Measurements from ENCODE around the gene STIP1. TPM values are rescaled to one million over a fixed set of nuclear protein-coding genes. Genes with fewer than 3 reads are reported as not detected.
A peak's percentile ranks its signal among the peaks of the same experiment; 100 is the strongest.
"Not testable (repeated sequence)": the region's sequence is repeated elsewhere in the genome, so short reads cannot be mapped to it uniquely, and the experiment has no call there.

The STIP1 gene
- total RNA-seq, 1 donor = 36.8 TPM

DNA sequence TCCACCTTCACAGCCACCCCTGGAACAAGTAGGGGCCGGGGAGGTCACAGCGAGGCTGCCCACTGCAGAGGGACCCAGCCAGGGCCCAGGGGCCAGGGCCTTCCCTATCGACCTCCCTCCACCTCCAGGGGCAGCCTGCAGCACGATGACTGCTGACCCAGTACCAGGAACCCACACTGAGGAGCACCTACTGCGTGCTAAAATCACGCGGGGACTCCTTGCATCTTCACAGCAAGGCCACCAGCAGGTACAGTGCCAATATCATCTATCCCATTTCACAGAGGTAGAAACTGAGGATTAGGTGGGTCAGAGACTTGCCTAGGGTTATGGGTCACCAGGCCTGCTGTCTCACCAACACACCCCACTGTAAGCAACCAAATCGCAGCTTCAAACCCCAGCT lies 34.6 kb upstream of the STIP1 start:
- peaks cover 5% of the 10 kb centered on the region for H3K4me1 ChIP-seq (ENCODE audit: insufficient read depth, low read length)
- H3K4me3 ChIP-seq (ENCODE audit: low read length) = no peak overlapping the region
- no peaks in the 10 kb centered on the region for H3K9me3 ChIP-seq (ENCODE audit: low read depth, low read length)
- H3K27me3 ChIP-seq (ENCODE audit: insufficient read depth, low read length) = no peaks in the 10 kb centered on the region

DNA sequence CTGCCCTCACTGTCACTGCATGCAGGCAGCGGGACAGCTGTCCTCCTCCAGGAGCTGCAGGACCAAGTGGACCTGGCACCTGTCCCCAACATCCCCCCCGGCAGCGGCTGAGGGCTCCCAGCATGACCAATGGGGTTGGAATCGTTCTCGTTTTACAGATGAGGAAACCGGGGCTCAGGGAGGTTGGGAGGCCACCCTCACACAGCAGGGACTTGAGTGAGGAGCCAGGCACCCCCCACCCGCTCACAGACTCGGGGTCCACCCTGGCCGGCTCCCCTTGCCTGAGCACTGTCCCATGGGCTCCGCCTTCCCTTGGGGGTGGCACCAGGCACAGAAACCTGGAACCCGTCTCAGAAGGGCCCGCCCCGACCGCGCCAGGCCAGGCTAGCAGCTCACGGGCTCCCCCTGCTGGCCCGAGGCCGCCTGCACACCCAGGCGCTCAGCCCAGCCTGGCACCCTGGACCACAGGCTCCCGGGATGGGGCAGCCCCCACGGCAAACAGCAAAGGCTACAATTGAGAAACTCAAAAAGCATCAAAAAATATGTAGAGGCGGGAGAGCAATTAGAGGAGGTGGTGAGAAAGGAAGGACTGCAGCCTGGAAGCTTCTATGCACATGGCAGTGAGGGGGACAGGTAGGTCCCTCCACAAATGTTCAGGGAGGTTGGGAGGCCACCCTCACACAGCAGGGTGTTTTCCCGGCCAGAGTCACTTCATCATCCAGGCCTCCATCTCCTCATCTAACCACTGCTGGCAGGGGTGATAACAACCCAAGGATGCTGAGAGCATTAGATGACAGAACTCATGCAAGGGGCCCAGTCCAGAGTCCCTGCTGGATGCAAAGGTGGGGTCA lies 32.9 kb upstream of the STIP1 start:
- Histone ChIP-seq H3K27me3 (ENCODE audit: insufficient read depth, low read length) (no peaks in the 10 kb centered on the region), H3K9me3 (ENCODE audit: low read depth, low read length) (no peaks in the 10 kb centered on the region), H3K4me1 (ENCODE audit: insufficient read depth, low read length) (peaks cover 5% of the 10 kb centered on the region), H3K4me3 (ENCODE audit: low read length) (no peak overlapping the region)

DNA sequence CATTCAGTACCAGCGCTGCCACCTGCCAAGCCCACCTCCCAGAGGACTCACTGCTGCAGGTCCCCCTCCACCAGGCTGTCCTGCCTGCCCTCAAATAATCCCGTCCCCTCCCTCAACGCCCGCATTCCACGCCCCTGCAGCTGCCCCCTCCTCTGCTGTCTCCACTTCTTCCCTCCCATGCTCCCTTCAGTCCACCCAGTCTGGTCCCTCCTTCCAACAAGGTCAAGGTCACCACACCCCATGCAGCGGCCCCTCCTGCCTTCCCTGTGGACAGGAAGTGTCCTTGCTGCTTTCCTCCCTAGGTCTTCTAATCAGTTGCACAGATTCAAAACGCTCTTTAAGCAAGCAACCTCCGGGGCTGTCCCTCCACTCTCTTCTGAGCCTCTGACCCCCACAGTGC lies 32.2 kb upstream of the STIP1 start:
- H3K27me3 ChIP-seq (ENCODE audit: insufficient read depth, low read length) = no peaks in the 10 kb centered on the region
- no peak overlapping the region for H3K4me3 ChIP-seq (ENCODE audit: low read length)

DNA sequence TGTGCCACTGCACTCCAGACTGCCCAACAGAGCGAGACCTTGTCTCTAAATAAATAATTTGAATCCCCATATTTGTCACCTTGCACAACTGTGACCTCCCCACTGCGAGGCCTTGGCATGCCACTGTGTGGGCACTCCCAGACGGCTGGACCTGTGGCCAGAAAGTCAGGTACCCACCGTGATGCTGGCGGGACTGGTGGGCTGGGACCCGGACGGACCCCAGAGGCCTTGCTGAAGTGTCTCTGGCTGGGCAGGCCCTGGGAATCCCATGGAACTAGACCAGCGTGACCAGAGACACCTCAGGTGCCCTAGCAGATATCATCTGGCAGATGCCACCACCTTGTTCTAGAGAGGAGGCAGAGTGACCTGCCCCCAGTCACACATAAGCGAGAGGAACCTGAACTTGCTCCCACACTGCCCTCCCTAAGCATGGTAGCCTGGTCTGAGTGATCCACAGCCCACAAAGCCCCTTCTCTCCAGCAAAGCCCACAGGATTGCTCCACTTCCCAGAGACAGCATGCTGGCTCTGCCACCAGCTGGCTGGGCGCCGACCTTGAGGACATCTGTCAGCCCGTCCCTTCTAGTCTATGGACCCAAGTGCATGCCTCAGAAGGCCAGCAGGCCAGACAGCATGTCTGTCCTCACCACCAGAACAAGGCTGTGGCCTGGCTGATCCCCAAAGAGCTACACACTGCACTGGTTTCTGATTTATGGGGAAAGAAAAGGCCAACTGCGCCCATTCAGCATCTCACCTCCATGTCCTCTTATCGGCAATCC lies 29.5 kb upstream of the STIP1 start:
- Histone ChIP-seq H3K4me3 (ENCODE audit: low read length) (no peak overlapping the region), H3K9me3 (ENCODE audit: low read depth, low read length) (no peaks in the 10 kb centered on the region), H3K27me3 (ENCODE audit: insufficient read depth, low read length) (no peaks in the 10 kb centered on the region), H3K4me1 (ENCODE audit: insufficient read depth, low read length) (peaks cover 5% of the 10 kb centered on the region)

More for the DNA sequence above, 32.2 kb upstream of the STIP1 start:
- peaks cover 5% of the 10 kb centered on the region for H3K4me1 ChIP-seq (ENCODE audit: insufficient read depth, low read length)
- H3K9me3 ChIP-seq (ENCODE audit: low read depth, low read length) = no peaks in the 10 kb centered on the region

GRCh38 chr11:64157631-64158394 lies 28.2 kb upstream of the STIP1 start:
- H3K4me1 ChIP-seq (ENCODE audit: insufficient read depth, low read length) = peaks cover 2% of the 10 kb centered on the region
- H3K9me3 ChIP-seq (ENCODE audit: low read depth, low read length) = no peaks in the 10 kb centered on the region
- H3K4me3 ChIP-seq (ENCODE audit: low read length) = no peak overlapping the region
- H3K27me3 ChIP-seq (ENCODE audit: insufficient read depth, low read length) = no peaks in the 10 kb centered on the region

GRCh38 chr11:64161037-64161436 lies 24.9 kb upstream of the STIP1 start:
- no peaks in the 10 kb centered on the region for H3K9me3 ChIP-seq (ENCODE audit: low read depth, low read length)
- H3K27me3 ChIP-seq (ENCODE audit: insufficient read depth, low read length) = no peaks in the 10 kb centered on the region
- no peak overlapping the region for H3K4me3 ChIP-seq (ENCODE audit: low read length)
- peaks cover 8% of the 10 kb centered on the region for H3K4me1 ChIP-seq (ENCODE audit: insufficient read depth, low read length)

GRCh38 chr11:64162769-64163168 lies 23.2 kb upstream of the STIP1 start:
- not testable (repeated sequence) for H3K4me3 ChIP-seq (ENCODE audit: low read length); H3K27me3 ChIP-seq (ENCODE audit: insufficient read depth, low read length); H3K9me3 ChIP-seq (ENCODE audit: low read depth, low read length)
- peaks cover 14% of the 10 kb centered on the region for H3K4me1 ChIP-seq (ENCODE audit: insufficient read depth, low read length)

- Histone ChIP-seq H3K9me3 (ENCODE audit: low read depth, low read length) (no peaks in the 10 kb centered on the region), H3K4me3 (ENCODE audit: low read length) (no peak overlapping the region), H3K4me1 (ENCODE audit: insufficient read depth, low read length) (peaks cover 14% of the 10 kb centered on the region), H3K27me3 (ENCODE audit: insufficient read depth, low read length) (no peaks in the 10 kb centered on the region)
These were observed 22.0 kb upstream of the STIP1 start for GRCh38 chr11:64163951-64164350.

GRCh38 chr11:64164392-64165312 lies 21.3 kb upstream of the STIP1 start:
- Histone ChIP-seq H3K27me3 (ENCODE audit: insufficient read depth, low read length) (no peaks in the 10 kb centered on the region), H3K4me3 (ENCODE audit: low read length) (no peak overlapping the region), H3K4me1 (ENCODE audit: insufficient read depth, low read length) (peaks cover 14% of the 10 kb centered on the region), H3K9me3 (ENCODE audit: low read depth, low read length) (no peaks in the 10 kb centered on the region)

- H3K9me3 ChIP-seq (ENCODE audit: low read depth, low read length) = no peaks in the 10 kb centered on the region
- peaks cover 14% of the 10 kb centered on the region for H3K4me1 ChIP-seq (ENCODE audit: insufficient read depth, low read length)
- peak overlapping the region; percentile 54 for H3K4me3 ChIP-seq (ENCODE audit: low read length)
- no peaks in the 10 kb centered on the region for H3K27me3 ChIP-seq (ENCODE audit: insufficient read depth, low read length)
These were observed 20.5 kb upstream of the STIP1 start for GRCh38 chr11:64165481-64165841.

GRCh38 chr11:64165842-64166635 lies 19.9 kb upstream of the STIP1 start, which contains the start of gene MACROD1:
Gene MACROD1 (minus strand): TSS chr11:64166113. CDS start chr11:64165994, 119 bp downstream.
- Histone ChIP-seq H3K4me3 (ENCODE audit: low read length) (peak within 1 kb of the TSS; percentile 54), H3K9me3 (ENCODE audit: low read depth, low read length) (no peaks in the 10 kb centered on the region), H3K27me3 (ENCODE audit: insufficient read depth, low read length) (no peaks in the 10 kb centered on the region), H3K4me1 (ENCODE audit: insufficient read depth, low read length) (peaks cover 14% of the 10 kb centered on the region)

GRCh38 chr11:64170419-64170818 lies 15.6 kb upstream of the STIP1 start:
- Histone ChIP-seq H3K4me1 (ENCODE audit: insufficient read depth, low read length) (peaks cover 6% of the 10 kb centered on the region), H3K9me3 (ENCODE audit: low read depth, low read length) (no peaks in the 10 kb centered on the region), H3K4me3 (ENCODE audit: low read length) (no peak overlapping the region), H3K27me3 (ENCODE audit: insufficient read depth, low read length) (no peaks in the 10 kb centered on the region)

DNA sequence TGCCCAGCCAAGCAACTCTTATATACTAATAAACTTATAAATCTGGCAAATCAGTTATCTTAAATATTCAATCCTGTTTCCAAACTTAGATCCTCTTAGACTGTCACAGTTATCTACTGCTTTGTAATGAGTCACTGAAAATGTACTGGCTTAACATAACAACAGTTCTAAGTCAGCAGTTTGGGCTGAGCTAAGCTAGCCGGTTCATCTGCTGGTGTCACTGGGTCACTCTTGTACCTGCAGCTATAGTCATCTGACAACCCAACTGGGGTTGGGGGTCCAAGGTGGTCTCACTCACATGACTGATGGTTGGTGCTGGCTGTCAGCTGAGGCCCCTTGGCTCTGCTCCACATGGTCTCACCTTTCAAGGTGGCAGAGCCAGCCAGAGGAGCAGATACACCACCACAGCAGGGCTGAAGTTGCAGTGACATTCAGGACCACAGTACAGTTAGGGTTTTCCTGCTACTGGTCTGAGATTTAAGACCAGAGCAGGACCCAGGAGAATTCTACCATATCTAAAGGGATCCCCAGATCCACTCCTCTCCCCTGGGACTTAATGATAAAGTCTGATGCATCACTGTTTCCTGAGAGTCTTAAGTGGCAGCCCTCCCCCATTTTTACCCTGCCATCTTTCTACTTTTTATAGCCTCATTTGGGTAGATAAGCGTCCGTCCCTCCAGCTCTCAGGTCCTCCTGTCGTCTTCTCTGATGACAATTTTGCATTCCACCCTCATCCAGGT lies 12.2 kb upstream of the STIP1 start:
- no peaks in the 10 kb centered on the region for H3K4me1 ChIP-seq (ENCODE audit: insufficient read depth, low read length)
- no peaks in the 10 kb centered on the region for H3K27me3 ChIP-seq (ENCODE audit: insufficient read depth, low read length)
- no peaks in the 10 kb centered on the region for H3K9me3 ChIP-seq (ENCODE audit: low read depth, low read length)
- no peak overlapping the region for H3K4me3 ChIP-seq (ENCODE audit: low read length)
